ENCODE data around the gene ARHGAP24.

The ARHGAP24 gene

GRCh38 chr4:85591406-85592098, 116.6 kb downstream of the ARHGAP24 start:
- no peak for DNase-seq

- DNase-seq: no peak
Observed at GRCh38 chr4:85595098-85595775, 120.3 kb downstream of the ARHGAP24 start.

- DNase-seq: no peak
Observed at GRCh38 chr4:85595796-85596559, 121.0 kb downstream of the ARHGAP24 start.

GRCh38 chr4:85598936-85599335, 124.0 kb downstream of the ARHGAP24 start:
- no peak for DNase-seq

- DNase-seq: no peak
Observed at GRCh38 chr4:85600501-85600900, 125.6 kb downstream of the ARHGAP24 start.

- DNase-seq: no peak
Observed at GRCh38 chr4:85603437-85604336, 128.7 kb downstream of the ARHGAP24 start.

GRCh38 chr4:85606505-85606904, 131.6 kb downstream of the ARHGAP24 start:
- no peak for DNase-seq

- DNase-seq: no peak
Observed at GRCh38 chr4:85607624-85608023, 132.7 kb downstream of the ARHGAP24 start.

GRCh38 chr4:85610450-85610849, 135.5 kb downstream of the ARHGAP24 start:
- DNase-seq: no peak

GRCh38 chr4:85611661-85612060, 136.7 kb downstream of the ARHGAP24 start:
- DNase-seq: no peak

GRCh38 chr4:85613901-85614300, 139.0 kb downstream of the ARHGAP24 start:
- no peak for DNase-seq

GRCh38 chr4:85615952-85616351, 141.0 kb downstream of the ARHGAP24 start:
- no peak for DNase-seq

GRCh38 chr4:85617202-85617601, 142.3 kb downstream of the ARHGAP24 start:
- no peak for DNase-seq

- DNase-seq: no peak
Observed at GRCh38 chr4:85632981-85633380, 158.0 kb downstream of the ARHGAP24 start.

GRCh38 chr4:85637778-85638177, 162.8 kb downstream of the ARHGAP24 start:
- no peak for DNase-seq

- DNase-seq: no peak
Observed at GRCh38 chr4:85639946-85640345, 165.0 kb downstream of the ARHGAP24 start.

GRCh38 chr4:85642356-85643100, 167.6 kb downstream of the ARHGAP24 start:
- no peak for DNase-seq

GRCh38 chr4:85644061-85644460, 169.1 kb downstream of the ARHGAP24 start:
- no peak for DNase-seq

GRCh38 chr4:85650908-85651307, 176.0 kb downstream of the ARHGAP24 start:
- DNase-seq: no peak

- DNase-seq: no peak
Observed at GRCh38 chr4:85656759-85657505, 182.0 kb downstream of the ARHGAP24 start.

GRCh38 chr4:85658766-85659439, 184.0 kb downstream of the ARHGAP24 start:
- no peak for DNase-seq

All from activated CD4-positive, alpha-beta T cell treated with anti-CD3 and anti-CD28 coated beads, Interleukin-2, amount 50 U/mL, for 1 hour (primary cell).